HepG2 (cell line): ENCODE data around the gene NEURL1. TPM values are rescaled to one million over a fixed set of nuclear protein-coding genes. Genes with fewer than 3 reads are reported as not detected.
A peak's percentile ranks its signal among the peaks of the same experiment; 100 is the strongest.

Source experiments
- AHR ChIP-seq: IDR thresholded peaks from 2 replicates; pipeline ENCODE4 v1.6.1; 2018; ENCODE audit warnings: missing genetic modification reagents, missing compliant biosample characterization
- ASH2L ChIP-seq: fragments of 300-600, 200-600 bp; sonication (generic); IDR thresholded peaks from 2 replicates; pipeline ENCODE4 v1.7.0; 2017; ENCODE audit warnings: low read depth, mild to moderate bottlenecking, moderate library complexity, mixed read lengths, low read length; ENCODE audit not compliant: insufficient read length
- DMAP1 ChIP-seq: IDR thresholded peaks from 2 replicates; pipeline ENCODE4 v1.6.1; 2016
- FOXA3 ChIP-seq: IDR thresholded peaks from 2 replicates; pipeline ENCODE4 v1.6.1; 2016; ENCODE audit warnings: missing genetic modification reagents, missing compliant biosample characterization
- KDM5A ChIP-seq: fragments of 200-600 bp; sonication (generic); IDR thresholded peaks from 2 replicates; pipeline ENCODE4 v1.7.0; 2018; ENCODE audit warnings: antibody characterized with exemption, mild to moderate bottlenecking, low read length, borderline replicate concordance
- MAFG ChIP-seq: sonication (generic); formaldehyde crosslinking; IDR thresholded peaks from 2 replicates; pipeline ENCODE4 v1.5.1; 2020; ENCODE audit warnings: mild to moderate bottlenecking, missing genetic modification reagents
- MYNN ChIP-seq: sonication (generic); formaldehyde crosslinking; IDR thresholded peaks from 2 replicates; pipeline ENCODE4 v1.4.0; 2020; ENCODE audit warnings: mild to moderate bottlenecking, low read depth, missing genetic modification reagents
- NFYC ChIP-seq: IDR thresholded peaks from 2 replicates; pipeline ENCODE4 v1.6.1; 2016; ENCODE audit warnings: missing genetic modification reagents, missing compliant biosample characterization
- POLR2G ChIP-seq: fragments of 200-400 bp; formaldehyde crosslinking; IDR thresholded peaks from 2 replicates; pipeline ENCODE4 v1.6.1; 2018; ENCODE audit warnings: mild to moderate bottlenecking, low read depth, low read length, moderate library complexity
- PTBP1 ChIP-seq: fragments of 200-400 bp; formaldehyde crosslinking; IDR thresholded peaks from 2 replicates; pipeline ENCODE4 v1.6.1; 2018; ENCODE audit warnings: low read length, low read depth; ENCODE audit not compliant: poor library complexity, severe bottlenecking
- RFX3 ChIP-seq: IDR thresholded peaks from 2 replicates; pipeline ENCODE4 v1.6.1; 2016; ENCODE audit warnings: missing biosample characterization, missing genetic modification reagents
- SIX4 ChIP-seq: sonication (generic); formaldehyde crosslinking; IDR thresholded peaks from 2 replicates; pipeline ENCODE4 v1.4.0; 2020; ENCODE audit warnings: missing genetic modification reagents
- ZNF792 ChIP-seq: IDR thresholded peaks from 2 replicates; pipeline ENCODE4 v1.6.1; 2016
- polyA plus RNA-seq, 8 experiments: library from polyadenylated mRNA; depleted of rRNA in 3 of 8; stranded (reverse) in 7 of 8; unstranded in 1 of 8; fragments of >200 nt; fragmentation: Illumina TruSeq in 4 of 8; extraction: Trizol in 4 of 8; gene quantifications; 2 replicates each; pipeline versions ENCODE4 v1.2.1 to v1.2.3, GENCODE V29; 2011 to 2016; ENCODE audit warnings: low read depth in 4 of 8, missing spikeins in 1 of 8, mixed read lengths in 1 of 8; ENCODE audit not compliant: insufficient read depth in 1 of 8
- total RNA-seq, 5 experiments: library from RNA; depleted of rRNA; stranded (reverse); fragments of >200 nt; fragmentation: Illumina TruSeq; extraction: Trizol; gene quantifications; 2 replicates each; pipeline ENCODE4 v1.2.3, GENCODE V29; 2016; ENCODE audit warnings: low read depth in 1 of 5
- TF ChIP-seq, protein P1 (sequence below): sonication (generic); formaldehyde crosslinking; IDR thresholded peaks from 2 replicates; pipeline ENCODE4 v1.4.0; 2020; ENCODE audit warnings: missing genetic modification reagents, mild to moderate bottlenecking, borderline replicate concordance
- TF ChIP-seq, protein P2 (sequence below): sonication (generic); formaldehyde crosslinking; IDR thresholded peaks from 2 replicates; pipeline ENCODE4 v1.5.0; 2020; ENCODE audit warnings: mild to moderate bottlenecking, missing genetic modification reagents
- TF ChIP-seq, protein P3 (sequence below): sonication (generic); formaldehyde crosslinking; IDR thresholded peaks from 2 replicates; pipeline ENCODE4 v1.5.1; 2020; ENCODE audit warnings: missing genetic modification reagents, mild to moderate bottlenecking, borderline replicate concordance
- TF ChIP-seq, protein P4 (sequence below): sonication (generic); formaldehyde crosslinking; conservative IDR thresholded peaks from 2 replicates; pipeline ENCODE4 v1.8.1; 2023; ENCODE audit warnings: missing genetic modification reagents
- TF ChIP-seq, protein P5 (sequence below): sonication (generic); formaldehyde crosslinking; IDR thresholded peaks from 2 replicates; pipeline ENCODE4 v1.4.0; 2020; ENCODE audit warnings: missing genetic modification reagents
- TF ChIP-seq, protein P6 (sequence below): IDR thresholded peaks from 2 replicates; pipeline ENCODE4 v1.6.1; 2016; ENCODE audit warnings: control low read depth

Gene NEURL1
- total and polyA plus RNA-seq, 2 of the 13 experiments (the other 11 are each of a cell fraction or from before 2014, with no cell fraction given): not detected

DNA sequence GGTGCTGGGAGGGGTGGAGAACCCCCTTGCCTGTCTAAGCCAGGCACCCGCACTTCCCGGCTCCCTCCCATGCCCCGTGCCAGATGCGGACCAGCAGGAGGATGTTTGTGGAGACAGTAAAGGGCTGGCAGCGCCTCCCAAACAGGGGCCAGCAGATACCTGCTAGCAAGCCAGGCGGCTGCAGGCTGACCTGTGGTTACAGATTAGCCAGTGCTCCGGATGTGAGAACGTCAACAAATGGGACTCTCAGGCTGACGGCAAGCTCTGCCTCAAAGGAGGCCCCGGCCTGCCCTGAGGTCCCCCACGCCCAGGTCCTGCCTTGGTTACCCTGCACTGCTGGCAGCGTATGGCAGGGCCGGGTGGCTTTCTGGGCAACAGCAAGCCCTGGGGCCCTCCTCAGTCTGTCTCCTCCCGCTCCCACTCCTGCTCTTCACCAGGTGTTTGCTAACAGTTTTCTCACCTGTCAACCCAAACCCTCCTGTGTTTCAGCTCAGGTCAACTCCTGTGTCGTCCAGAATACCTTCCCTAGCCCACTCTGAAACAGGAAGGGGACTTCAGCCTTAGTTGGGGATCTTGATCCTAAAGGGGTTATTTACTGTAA lies 85.4 kb downstream of the NEURL1 start (continued):
- TF ChIP-seq, protein P1, sequence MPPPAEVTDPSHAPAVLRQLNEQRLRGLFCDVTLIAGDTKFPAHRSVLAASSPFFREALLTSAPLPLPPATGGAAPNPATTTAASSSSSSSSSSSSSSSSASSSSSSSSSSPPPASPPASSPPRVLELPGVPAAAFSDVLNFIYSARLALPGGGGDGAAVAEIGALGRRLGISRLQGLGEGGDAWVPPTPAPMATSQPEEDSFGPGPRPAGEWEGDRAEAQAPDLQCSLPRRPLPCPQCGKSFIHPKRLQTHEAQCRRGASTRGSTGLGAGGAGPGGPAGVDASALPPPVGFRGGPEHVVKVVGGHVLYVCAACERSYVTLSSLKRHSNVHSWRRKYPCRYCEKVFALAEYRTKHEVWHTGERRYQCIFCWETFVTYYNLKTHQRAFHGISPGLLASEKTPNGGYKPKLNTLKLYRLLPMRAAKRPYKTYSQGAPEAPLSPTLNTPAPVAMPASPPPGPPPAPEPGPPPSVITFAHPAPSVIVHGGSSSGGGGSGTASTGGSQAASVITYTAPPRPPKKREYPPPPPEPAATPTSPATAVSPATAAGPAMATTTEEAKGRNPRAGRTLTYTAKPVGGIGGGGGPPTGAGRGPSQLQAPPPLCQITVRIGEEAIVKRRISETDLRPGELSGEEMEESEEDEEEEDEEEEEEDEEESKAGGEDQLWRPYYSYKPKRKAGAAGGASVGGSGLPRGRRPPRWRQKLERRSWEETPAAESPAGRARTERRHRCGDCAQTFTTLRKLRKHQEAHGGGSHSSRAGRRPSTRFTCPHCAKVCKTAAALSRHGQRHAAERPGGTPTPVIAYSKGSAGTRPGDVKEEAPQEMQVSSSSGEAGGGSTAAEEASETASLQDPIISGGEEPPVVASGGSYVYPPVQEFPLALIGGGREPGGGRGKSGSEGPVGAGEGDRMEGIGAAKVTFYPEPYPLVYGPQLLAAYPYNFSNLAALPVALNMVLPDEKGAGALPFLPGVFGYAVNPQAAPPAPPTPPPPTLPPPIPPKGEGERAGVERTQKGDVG: peak; percentile 82; the same call in 1 of the 2 replicates
- TF ChIP-seq, protein P2, sequence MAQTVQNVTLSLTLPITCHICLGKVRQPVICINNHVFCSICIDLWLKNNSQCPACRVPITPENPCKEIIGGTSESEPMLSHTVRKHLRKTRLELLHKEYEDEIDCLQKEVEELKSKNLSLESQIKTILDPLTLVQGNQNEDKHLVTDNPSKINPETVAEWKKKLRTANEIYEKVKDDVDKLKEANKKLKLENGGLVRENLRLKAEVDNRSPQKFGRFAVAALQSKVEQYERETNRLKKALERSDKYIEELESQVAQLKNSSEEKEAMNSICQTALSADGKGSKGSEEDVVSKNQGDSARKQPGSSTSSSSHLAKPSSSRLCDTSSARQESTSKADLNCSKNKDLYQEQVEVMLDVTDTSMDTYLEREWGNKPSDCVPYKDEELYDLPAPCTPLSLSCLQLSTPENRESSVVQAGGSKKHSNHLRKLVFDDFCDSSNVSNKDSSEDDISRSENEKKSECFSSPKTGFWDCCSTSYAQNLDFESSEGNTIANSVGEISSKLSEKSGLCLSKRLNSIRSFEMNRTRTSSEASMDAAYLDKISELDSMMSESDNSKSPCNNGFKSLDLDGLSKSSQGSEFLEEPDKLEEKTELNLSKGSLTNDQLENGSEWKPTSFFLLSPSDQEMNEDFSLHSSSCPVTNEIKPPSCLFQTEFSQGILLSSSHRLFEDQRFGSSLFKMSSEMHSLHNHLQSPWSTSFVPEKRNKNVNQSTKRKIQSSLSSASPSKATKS: no peak
- no peak for TF ChIP-seq POLR2G
- TF ChIP-seq ZNF792 (CRISPR knock-in tag): peak; percentile 79
- TF ChIP-seq, protein P3, sequence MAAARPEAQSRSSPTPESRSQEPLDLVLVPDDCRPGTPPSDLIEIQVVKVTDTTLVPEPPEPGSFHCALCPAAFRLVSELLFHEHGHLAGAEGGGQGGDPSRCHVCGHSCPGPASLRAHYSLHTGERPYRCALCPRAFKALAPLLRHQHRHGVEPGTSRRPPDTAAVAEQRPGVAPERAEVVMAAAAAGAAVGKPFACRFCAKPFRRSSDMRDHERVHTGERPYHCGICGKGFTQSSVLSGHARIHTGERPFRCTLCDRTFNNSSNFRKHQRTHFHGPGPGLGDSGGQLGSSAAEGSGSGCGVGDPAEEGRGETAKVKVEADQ (CRISPR knock-in tag): no peak
- TF ChIP-seq, protein P4, sequence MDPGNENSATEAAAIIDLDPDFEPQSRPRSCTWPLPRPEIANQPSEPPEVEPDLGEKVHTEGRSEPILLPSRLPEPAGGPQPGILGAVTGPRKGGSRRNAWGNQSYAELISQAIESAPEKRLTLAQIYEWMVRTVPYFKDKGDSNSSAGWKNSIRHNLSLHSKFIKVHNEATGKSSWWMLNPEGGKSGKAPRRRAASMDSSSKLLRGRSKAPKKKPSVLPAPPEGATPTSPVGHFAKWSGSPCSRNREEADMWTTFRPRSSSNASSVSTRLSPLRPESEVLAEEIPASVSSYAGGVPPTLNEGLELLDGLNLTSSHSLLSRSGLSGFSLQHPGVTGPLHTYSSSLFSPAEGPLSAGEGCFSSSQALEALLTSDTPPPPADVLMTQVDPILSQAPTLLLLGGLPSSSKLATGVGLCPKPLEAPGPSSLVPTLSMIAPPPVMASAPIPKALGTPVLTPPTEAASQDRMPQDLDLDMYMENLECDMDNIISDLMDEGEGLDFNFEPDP (CRISPR knock-in tag): no peak
- no peak for TF ChIP-seq MYNN (CRISPR knock-in tag)
- TF ChIP-seq NFYC: no peak
- no peak for TF ChIP-seq MAFG (CRISPR knock-in tag)
- TF ChIP-seq, protein P5, sequence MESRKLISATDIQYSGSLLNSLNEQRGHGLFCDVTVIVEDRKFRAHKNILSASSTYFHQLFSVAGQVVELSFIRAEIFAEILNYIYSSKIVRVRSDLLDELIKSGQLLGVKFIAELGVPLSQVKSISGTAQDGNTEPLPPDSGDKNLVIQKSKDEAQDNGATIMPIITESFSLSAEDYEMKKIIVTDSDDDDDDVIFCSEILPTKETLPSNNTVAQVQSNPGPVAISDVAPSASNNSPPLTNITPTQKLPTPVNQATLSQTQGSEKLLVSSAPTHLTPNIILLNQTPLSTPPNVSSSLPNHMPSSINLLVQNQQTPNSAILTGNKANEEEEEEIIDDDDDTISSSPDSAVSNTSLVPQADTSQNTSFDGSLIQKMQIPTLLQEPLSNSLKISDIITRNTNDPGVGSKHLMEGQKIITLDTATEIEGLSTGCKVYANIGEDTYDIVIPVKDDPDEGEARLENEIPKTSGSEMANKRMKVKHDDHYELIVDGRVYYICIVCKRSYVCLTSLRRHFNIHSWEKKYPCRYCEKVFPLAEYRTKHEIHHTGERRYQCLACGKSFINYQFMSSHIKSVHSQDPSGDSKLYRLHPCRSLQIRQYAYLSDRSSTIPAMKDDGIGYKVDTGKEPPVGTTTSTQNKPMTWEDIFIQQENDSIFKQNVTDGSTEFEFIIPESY (CRISPR knock-in tag): 0 out of 2 replicates have a peak, but pooled peaks have one; percentile 6
- TF ChIP-seq DMAP1 (CRISPR knock-in tag): 0 out of 2 replicates have a peak, but pooled peaks have one; percentile 36
- TF ChIP-seq, protein P6, sequence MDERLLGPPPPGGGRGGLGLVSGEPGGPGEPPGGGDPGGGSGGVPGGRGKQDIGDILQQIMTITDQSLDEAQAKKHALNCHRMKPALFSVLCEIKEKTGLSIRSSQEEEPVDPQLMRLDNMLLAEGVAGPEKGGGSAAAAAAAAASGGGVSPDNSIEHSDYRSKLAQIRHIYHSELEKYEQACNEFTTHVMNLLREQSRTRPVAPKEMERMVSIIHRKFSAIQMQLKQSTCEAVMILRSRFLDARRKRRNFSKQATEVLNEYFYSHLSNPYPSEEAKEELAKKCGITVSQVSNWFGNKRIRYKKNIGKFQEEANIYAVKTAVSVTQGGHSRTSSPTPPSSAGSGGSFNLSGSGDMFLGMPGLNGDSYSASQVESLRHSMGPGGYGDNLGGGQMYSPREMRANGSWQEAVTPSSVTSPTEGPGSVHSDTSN (CRISPR knock-in tag): no peak
- no peak for TF ChIP-seq ASH2L
- TF ChIP-seq RFX3 (CRISPR knock-in tag): no peak
- TF ChIP-seq AHR: no peak
- TF ChIP-seq KDM5A: no peak
- TF ChIP-seq PTBP1: no peak
- TF ChIP-seq SIX4: no peak
- peak; percentile 82 for TF ChIP-seq FOXA3 (CRISPR knock-in tag)
